HCT116 (cell line): ENCODE results near the gene TNFRSF1A. TPM values are rescaled to one million over a fixed set of nuclear protein-coding genes. Genes with fewer than 3 reads are reported as not detected.
A peak's percentile ranks its signal among the peaks of the same experiment; 100 is the strongest.

Experiments
- ATAC-seq: fragments of 200-7000 bp; cut with Tn5 transposase; 2 replicates; pipeline ENCODE4 v1.9.1; 2020; ENCODE audit warnings: mild to moderate bottlenecking, moderate library complexity
- BruUV-seq: library from RNA; stranded (reverse); fragments of 400-500 nt; replicated peaks from 2 replicates; lab custom pipeline; 2021; lab: Mats Ljungman, UMichigan
- CTCF ChIA-PET: fragments of 300-600 bp; sonication (Branson Sonifier 250); formaldehyde crosslinking; loops from one replicate; lab custom pipeline; 2021; ENCODE audit warnings: antibody characterized with exemption; lab: Charles Lee
- POLR2A ChIA-PET: fragments of 300-600, 350-600 bp; sonication (Branson Sonifier 250); formaldehyde crosslinking; loops from one replicate; lab custom pipeline; 2021; ENCODE audit warnings: antibody characterized with exemption; lab: Charles Lee
- RAD21 ChIA-PET, 2 experiments: fragments of 300-600 bp; sonication (Branson Sonifier 250); formaldehyde crosslinking; loops; one replicate each; lab custom pipeline; 2023; ENCODE audit warnings: low total read pairs in 2 of 2; ENCODE audit not compliant: uncharacterized antibody in 2 of 2, unreplicated experiment in 2 of 2, low non-redundant PET in 1 of 2; lab: Charles Lee
- DNase-seq: peaks from one replicate; pipeline ENCODE4 v3.0.0-alpha.2; 2010; ENCODE audit warnings: low read depth, low spot score
- H2AFZ ChIP-seq: fragments of 200-600 bp; shearing (Covaris generic), sonication (generic); 2 replicates; pipeline ENCODE4 v1.6.1; 2017; ENCODE audit warnings: low read depth, mixed run types, mixed read lengths, antibody characterized with exemption, low read length; ENCODE audit not compliant: poor library complexity, severe bottlenecking
- H3K27ac ChIP-seq: 2 replicates; pipeline ENCODE4 v1.5.1; 2012; ENCODE audit warnings: low read depth, low read length
- H3K27me3 ChIP-seq: fragments of 200-600 bp; sonication (generic); 2 replicates; pipeline ENCODE4 v1.6.1; 2016; ENCODE audit warnings: mixed run types, low read length, mixed read lengths; ENCODE audit not compliant: insufficient read depth
- H3K36me3 ChIP-seq, 2 experiments: fragments of 200-500 bp in 1 of 2; fragments of 200-600 bp in 1 of 2; sonication (Bioruptor generic) in 1 of 2; sonication (generic) in 1 of 2; 2 replicates each; pipeline versions ENCODE4 v1.5.1 to v1.6.1; 2014 to 2016; ENCODE audit warnings: low read length in 2 of 2, inconsistent platforms in 1 of 2, mixed read lengths in 1 of 2, mixed run types in 1 of 2; ENCODE audit not compliant: insufficient read depth in 2 of 2, control insufficient read depth in 1 of 2
- H3K4me1 ChIP-seq, 2 experiments: fragments of 200-600 bp in 1 of 2; sonication (generic) in 1 of 2; 2 replicates each; pipeline versions ENCODE4 v1.5.1 to v1.6.1; 2012 to 2017; ENCODE audit warnings: low read length in 2 of 2, inconsistent platforms in 1 of 2, mild to moderate bottlenecking in 1 of 2, mixed read lengths in 1 of 2, mixed run types in 1 of 2, moderate library complexity in 1 of 2; ENCODE audit not compliant: insufficient read depth in 2 of 2, control insufficient read depth in 1 of 2
- H3K4me2 ChIP-seq: fragments of 200-600 bp; sonication (generic); 2 replicates; pipeline ENCODE4 v1.6.1; 2017; ENCODE audit warnings: mixed run types, low read length, mixed read lengths
- H3K4me3 ChIP-seq, 2 experiments: fragments of 200-600 bp in 1 of 2; sonication (generic) in 1 of 2; replicated peaks in 1 of 2; 2 replicates each; pipeline ENCODE4 v1.5.1; 2011 to 2016; ENCODE audit warnings: low read length in 2 of 2, control low read depth in 1 of 2, low read depth in 1 of 2, mild to moderate bottlenecking in 1 of 2, mixed read lengths in 1 of 2, mixed run types in 1 of 2
- H3K79me2 ChIP-seq: fragments of 200-600 bp; sonication (generic); 2 replicates; pipeline ENCODE4 v1.6.1; 2017; ENCODE audit warnings: mild to moderate bottlenecking, mixed run types, low read length, moderate library complexity, mixed read lengths; ENCODE audit not compliant: insufficient read depth
- H3K9ac ChIP-seq: fragments of 200-600 bp; sonication (generic); 2 replicates; pipeline ENCODE4 v1.6.1; 2016; ENCODE audit warnings: low read length, mixed read lengths
- H3K9me2 ChIP-seq: fragments of 200-600 bp; sonication (generic), shearing (Covaris generic); 2 replicates; pipeline ENCODE4 v1.6.1; 2017; ENCODE audit warnings: mixed run types, mild to moderate bottlenecking, moderate library complexity; ENCODE audit not compliant: insufficient read depth
- H3K9me3 ChIP-seq, 2 experiments: fragments of 200-500 bp in 1 of 2; fragments of 200-600 bp in 1 of 2; sonication (Bioruptor generic) in 1 of 2; sonication (generic) in 1 of 2; 2 replicates each; pipeline ENCODE4 v1.6.1; 2014 to 2017; ENCODE audit warnings: low read length in 2 of 2, mixed read lengths in 2 of 2, inconsistent platforms in 1 of 2, low read depth in 1 of 2, mild to moderate bottlenecking in 1 of 2, mixed run types in 1 of 2, moderate library complexity in 1 of 2; ENCODE audit not compliant: control insufficient read depth in 1 of 2, insufficient read depth in 1 of 2
- H4K20me1 ChIP-seq: fragments of 200-600 bp; sonication (generic), shearing (Covaris generic); 2 replicates; pipeline ENCODE4 v1.6.1; 2017; ENCODE audit warnings: mixed run types, mild to moderate bottlenecking, moderate library complexity; ENCODE audit not compliant: insufficient read depth
- CBX3 ChIP-seq: IDR thresholded peaks from 2 replicates; pipeline ENCODE4 v1.6.1; 2012; ENCODE audit warnings: low read depth
- CEBPB ChIP-seq: IDR thresholded peaks from 2 replicates; pipeline ENCODE4 v1.6.1; 2012; ENCODE audit warnings: low read depth
- ELF1 ChIP-seq: IDR thresholded peaks from 2 replicates; pipeline ENCODE4 v1.6.1; 2012; ENCODE audit warnings: low read depth, borderline replicate concordance
- EZH2phosphoT487 ChIP-seq: fragments of 200-600 bp; IDR thresholded peaks from 2 replicates; pipeline ENCODE4 v1.6.1; 2018; ENCODE audit warnings: antibody characterized with exemption, borderline replicate concordance
- FOSL1 ChIP-seq: IDR thresholded peaks from 2 replicates; pipeline ENCODE4 v1.6.1; 2012; ENCODE audit warnings: low read depth
- POLR2A ChIP-seq: IDR thresholded peaks from 2 replicates; pipeline ENCODE4 v1.7.0; 2011; ENCODE audit warnings: borderline replicate concordance; ENCODE audit not compliant: insufficient read depth, insufficient read length; ENCODE audit errors: extremely low read depth
- POLR2AphosphoS5 ChIP-seq: IDR thresholded peaks from 2 replicates; pipeline ENCODE4 v1.6.1; 2011; ENCODE audit warnings: mild to moderate bottlenecking, low read depth, low read length, moderate library complexity
- SP1 ChIP-seq: IDR thresholded peaks from 2 replicates; pipeline ENCODE4 v1.6.1; 2012; ENCODE audit warnings: low read depth
- TCF7L2 ChIP-seq: IDR thresholded peaks from 2 replicates; pipeline ENCODE4 v1.7.0; 2011; ENCODE audit warnings: borderline replicate concordance, inconsistent platforms; ENCODE audit not compliant: insufficient read depth, insufficient read length; ENCODE audit errors: extremely low read depth
- YY1 ChIP-seq: IDR thresholded peaks from 2 replicates; pipeline ENCODE4 v1.6.1; 2011; ENCODE audit warnings: low read length, low read depth, moderate library complexity, mild to moderate bottlenecking; ENCODE audit not compliant: insufficient replicate concordance; ENCODE audit errors: extremely low read depth
- ZFX ChIP-seq: fragments of 450-650 bp; IDR thresholded peaks from 2 replicates; pipeline ENCODE4 v1.6.1; 2017
- ZNF274 ChIP-seq: fragments of 200-500 bp; sonication (Bioruptor generic); IDR thresholded peaks from 2 replicates; pipeline ENCODE4 v1.6.1; 2014; ENCODE audit warnings: mild to moderate bottlenecking, low read depth, low read length, inconsistent platforms
- intact Hi-C: fragments of 100-400 bp; cut with micrococcal nuclease; formaldehyde crosslinking; loops from 2 replicates; pipeline ENCODE4 v1.10.0; 2022
- total RNA-seq: library from RNA; stranded (reverse); gene quantifications from one replicate; pipeline ENCODE4 v1.2.1, GENCODE V29; 2021; ENCODE audit not compliant: unreplicated experiment
- TF ChIP-seq, protein P1 (sequence below): IDR thresholded peaks from 2 replicates; pipeline ENCODE4 v1.6.1; 2012
- TF ChIP-seq, protein P2 (sequence below): IDR thresholded peaks from 2 replicates; pipeline ENCODE4 v1.6.1; 2012
- TF ChIP-seq, protein P3 (sequence below): IDR thresholded peaks from 2 replicates; pipeline ENCODE4 v1.6.1; 2012; ENCODE audit warnings: low read depth
- TF ChIP-seq, protein P4 (sequence below), 3 experiments: fragments of 200-600 bp in 1 of 3; sonication (generic) in 1 of 3; IDR thresholded peaks in 2 of 3; conservative IDR thresholded peaks in 1 of 3; 2 replicates each; pipeline ENCODE4 v1.5.1; 2012 to 2017; ENCODE audit warnings: low read depth in 2 of 3, low read length in 2 of 3, antibody characterized with exemption in 1 of 3, borderline replicate concordance in 1 of 3, control low read depth in 1 of 3, mild to moderate bottlenecking in 1 of 3, mixed read lengths in 1 of 3, mixed run types in 1 of 3, moderate library complexity in 1 of 3; ENCODE audit not compliant: insufficient read depth in 1 of 3
- TF ChIP-seq, protein P5 (sequence below): IDR thresholded peaks from 2 replicates; pipeline ENCODE4 v1.6.1; 2011; ENCODE audit warnings: mild to moderate bottlenecking, low read length, moderate library complexity; ENCODE audit not compliant: insufficient replicate concordance; ENCODE audit errors: extremely low read depth

The TNFRSF1A gene
- total RNA-seq, 1 experiment from 2014 or later: 129 TPM

DNA sequence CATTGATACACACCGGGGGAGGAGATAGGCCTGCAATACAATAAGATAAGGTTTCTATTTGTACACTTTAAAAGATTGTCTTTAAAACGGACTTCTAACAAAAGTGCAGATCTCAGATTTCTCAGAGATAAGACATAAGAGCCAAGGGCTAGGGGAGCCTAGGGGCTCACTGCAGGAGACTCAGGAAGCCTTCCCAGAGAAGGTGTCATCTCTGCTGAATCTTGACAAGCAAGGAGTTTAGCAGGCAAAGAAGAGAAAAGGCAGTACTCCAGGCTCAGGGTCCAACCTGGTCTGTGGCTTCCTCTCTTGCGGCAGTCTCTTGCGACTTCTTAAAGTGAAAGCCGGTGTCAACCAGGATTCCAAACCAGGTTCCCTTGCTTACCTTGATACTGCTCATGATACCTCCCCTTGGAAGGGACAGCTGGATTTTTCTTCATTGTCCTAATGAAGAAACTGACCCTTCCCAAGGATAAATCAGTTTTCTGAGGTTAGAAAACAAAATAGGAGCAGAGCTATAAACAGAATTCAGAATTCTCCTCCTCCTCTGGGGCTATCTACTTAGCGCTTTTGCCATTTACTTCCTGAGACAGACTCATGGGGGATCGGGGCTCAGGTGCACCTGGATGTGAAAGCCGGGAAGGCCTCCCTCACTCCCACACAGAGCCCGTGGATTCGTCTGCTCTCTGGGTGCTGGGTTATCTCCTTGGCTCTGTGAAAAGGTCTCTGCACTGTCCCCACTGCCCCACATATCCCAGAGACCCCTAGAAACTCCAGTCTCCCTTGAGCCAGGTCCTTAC lies 35.2 kb upstream of the TNFRSF1A start:
- Histone ChIP-seq H3K4me2 (peak overlapping the region; percentile 91), H3K4me3 (peak overlapping the region; percentile 54 to 58), H2AFZ (no peak overlapping the region), H3K9me2 (no peaks in the 10 kb centered on the region), H3K36me3 (no peaks in the 10 kb centered on the region), H3K27ac (peak overlapping the region; percentile 100), H3K79me2 (peaks cover 29% of the 10 kb centered on the region), H3K27me3 (no peaks in the 10 kb centered on the region), H3K9ac (peak overlapping the region; percentile 73), H3K4me1 (peaks cover 61 to 70% of the 10 kb centered on the region in 2 experiments), H3K9me3 (no peaks in the 10 kb centered on the region), H4K20me1 (no peaks in the 10 kb centered on the region)
- intact Hi-C loops: loop anchor here (2.0 kb wide), 1 partner anchor 40 kb away; no protein-coding TSS in a partner anchor
- CTCF ChIA-PET: interaction anchor here (1.0 kb wide), 1 partner anchor 9 kb away, joined by 3 read pairs; no protein-coding TSS in a partner anchor
- no TSS peak for BruUV-seq
- ATAC-seq: no peak
- POLR2A ChIA-PET: interaction anchor here (0.8 to 1.3 kb wide), 2 partner anchors 38 to 41 kb away, joined by 3 read pairs; no protein-coding TSS in a partner anchor
- RAD21 ChIA-PET: interaction anchor here in 1 of 2 experiments (1.5 kb wide), 1 partner anchor 41 kb away, joined by 7 read pairs; no protein-coding TSS in a partner anchor
- no peak for DNase-seq
- TF ChIP-seq POLR2A (no peak), SP1 (no peak), ELF1 (no peak), YY1 (no peak), CBX3 (no peak), POLR2AphosphoS5 (no peak; the same call in 1 of the 2 replicates), ZFX (no peak), FOSL1 (no peak), EZH2phosphoT487 (no peak), CEBPB (no peak), ZNF274 (no peak), TCF7L2 (no peak)
- TF ChIP-seq, protein P1, sequence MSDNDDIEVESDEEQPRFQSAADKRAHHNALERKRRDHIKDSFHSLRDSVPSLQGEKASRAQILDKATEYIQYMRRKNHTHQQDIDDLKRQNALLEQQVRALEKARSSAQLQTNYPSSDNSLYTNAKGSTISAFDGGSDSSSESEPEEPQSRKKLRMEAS: no peak
- TF ChIP-seq, protein P2, sequence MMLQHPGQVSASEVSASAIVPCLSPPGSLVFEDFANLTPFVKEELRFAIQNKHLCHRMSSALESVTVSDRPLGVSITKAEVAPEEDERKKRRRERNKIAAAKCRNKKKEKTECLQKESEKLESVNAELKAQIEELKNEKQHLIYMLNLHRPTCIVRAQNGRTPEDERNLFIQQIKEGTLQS: no peak
- TF ChIP-seq, protein P3, sequence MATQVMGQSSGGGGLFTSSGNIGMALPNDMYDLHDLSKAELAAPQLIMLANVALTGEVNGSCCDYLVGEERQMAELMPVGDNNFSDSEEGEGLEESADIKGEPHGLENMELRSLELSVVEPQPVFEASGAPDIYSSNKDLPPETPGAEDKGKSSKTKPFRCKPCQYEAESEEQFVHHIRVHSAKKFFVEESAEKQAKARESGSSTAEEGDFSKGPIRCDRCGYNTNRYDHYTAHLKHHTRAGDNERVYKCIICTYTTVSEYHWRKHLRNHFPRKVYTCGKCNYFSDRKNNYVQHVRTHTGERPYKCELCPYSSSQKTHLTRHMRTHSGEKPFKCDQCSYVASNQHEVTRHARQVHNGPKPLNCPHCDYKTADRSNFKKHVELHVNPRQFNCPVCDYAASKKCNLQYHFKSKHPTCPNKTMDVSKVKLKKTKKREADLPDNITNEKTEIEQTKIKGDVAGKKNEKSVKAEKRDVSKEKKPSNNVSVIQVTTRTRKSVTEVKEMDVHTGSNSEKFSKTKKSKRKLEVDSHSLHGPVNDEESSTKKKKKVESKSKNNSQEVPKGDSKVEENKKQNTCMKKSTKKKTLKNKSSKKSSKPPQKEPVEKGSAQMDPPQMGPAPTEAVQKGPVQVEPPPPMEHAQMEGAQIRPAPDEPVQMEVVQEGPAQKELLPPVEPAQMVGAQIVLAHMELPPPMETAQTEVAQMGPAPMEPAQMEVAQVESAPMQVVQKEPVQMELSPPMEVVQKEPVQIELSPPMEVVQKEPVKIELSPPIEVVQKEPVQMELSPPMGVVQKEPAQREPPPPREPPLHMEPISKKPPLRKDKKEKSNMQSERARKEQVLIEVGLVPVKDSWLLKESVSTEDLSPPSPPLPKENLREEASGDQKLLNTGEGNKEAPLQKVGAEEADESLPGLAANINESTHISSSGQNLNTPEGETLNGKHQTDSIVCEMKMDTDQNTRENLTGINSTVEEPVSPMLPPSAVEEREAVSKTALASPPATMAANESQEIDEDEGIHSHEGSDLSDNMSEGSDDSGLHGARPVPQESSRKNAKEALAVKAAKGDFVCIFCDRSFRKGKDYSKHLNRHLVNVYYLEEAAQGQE: no peak
- TF ChIP-seq, protein P4, sequence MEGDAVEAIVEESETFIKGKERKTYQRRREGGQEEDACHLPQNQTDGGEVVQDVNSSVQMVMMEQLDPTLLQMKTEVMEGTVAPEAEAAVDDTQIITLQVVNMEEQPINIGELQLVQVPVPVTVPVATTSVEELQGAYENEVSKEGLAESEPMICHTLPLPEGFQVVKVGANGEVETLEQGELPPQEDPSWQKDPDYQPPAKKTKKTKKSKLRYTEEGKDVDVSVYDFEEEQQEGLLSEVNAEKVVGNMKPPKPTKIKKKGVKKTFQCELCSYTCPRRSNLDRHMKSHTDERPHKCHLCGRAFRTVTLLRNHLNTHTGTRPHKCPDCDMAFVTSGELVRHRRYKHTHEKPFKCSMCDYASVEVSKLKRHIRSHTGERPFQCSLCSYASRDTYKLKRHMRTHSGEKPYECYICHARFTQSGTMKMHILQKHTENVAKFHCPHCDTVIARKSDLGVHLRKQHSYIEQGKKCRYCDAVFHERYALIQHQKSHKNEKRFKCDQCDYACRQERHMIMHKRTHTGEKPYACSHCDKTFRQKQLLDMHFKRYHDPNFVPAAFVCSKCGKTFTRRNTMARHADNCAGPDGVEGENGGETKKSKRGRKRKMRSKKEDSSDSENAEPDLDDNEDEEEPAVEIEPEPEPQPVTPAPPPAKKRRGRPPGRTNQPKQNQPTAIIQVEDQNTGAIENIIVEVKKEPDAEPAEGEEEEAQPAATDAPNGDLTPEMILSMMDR (IDR thresholded peaks at IDR 0.05 in 2 of 3, conservative IDR thresholded peaks at IDR 0.05 in 1 of 3; ENCODE audit: borderline replicate concordance in 1 of 3, insufficient read depth in 1 of 3, low read depth in 2 of 3, low read length in 2 of 3): no peak; a peak in 1 of 6 replicates
- TF ChIP-seq, protein P5, sequence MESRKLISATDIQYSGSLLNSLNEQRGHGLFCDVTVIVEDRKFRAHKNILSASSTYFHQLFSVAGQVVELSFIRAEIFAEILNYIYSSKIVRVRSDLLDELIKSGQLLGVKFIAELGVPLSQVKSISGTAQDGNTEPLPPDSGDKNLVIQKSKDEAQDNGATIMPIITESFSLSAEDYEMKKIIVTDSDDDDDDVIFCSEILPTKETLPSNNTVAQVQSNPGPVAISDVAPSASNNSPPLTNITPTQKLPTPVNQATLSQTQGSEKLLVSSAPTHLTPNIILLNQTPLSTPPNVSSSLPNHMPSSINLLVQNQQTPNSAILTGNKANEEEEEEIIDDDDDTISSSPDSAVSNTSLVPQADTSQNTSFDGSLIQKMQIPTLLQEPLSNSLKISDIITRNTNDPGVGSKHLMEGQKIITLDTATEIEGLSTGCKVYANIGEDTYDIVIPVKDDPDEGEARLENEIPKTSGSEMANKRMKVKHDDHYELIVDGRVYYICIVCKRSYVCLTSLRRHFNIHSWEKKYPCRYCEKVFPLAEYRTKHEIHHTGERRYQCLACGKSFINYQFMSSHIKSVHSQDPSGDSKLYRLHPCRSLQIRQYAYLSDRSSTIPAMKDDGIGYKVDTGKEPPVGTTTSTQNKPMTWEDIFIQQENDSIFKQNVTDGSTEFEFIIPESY: no peak
